ENCODE results near the gene UGT2A1. TPM values are rescaled to one million over a fixed set of nuclear protein-coding genes. Genes with fewer than 3 reads are reported as not detected.

UGT2A1 gene
- total RNA-seq (2022; extraction: Qiagen RNA extraction), result not detected in 5 replicates

DNA sequence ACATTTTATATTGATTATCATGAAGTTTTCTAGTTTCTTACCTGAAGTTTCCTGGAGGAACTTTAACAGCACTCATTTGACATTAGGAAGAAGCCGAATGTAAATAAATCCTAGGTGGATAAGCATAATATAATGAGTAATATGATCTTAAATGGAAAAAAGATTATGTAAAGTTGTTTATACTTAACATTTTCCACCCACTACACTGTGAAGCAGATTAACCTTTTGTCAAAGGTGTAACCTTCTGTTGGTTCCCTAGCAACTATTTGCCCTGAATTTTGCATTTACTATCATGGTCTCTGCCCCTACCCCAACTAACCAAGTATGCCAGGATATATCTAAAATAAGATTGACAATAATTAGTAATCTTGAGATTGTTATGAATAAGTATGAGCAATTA lies at the start of gene UGT2A1:
Gene UGT2A1 (minus strand): TSS at position 101 of the 400 bp plus-strand sequence. CDS start 5,603 bp downstream, outside the sequence.

DNA sequence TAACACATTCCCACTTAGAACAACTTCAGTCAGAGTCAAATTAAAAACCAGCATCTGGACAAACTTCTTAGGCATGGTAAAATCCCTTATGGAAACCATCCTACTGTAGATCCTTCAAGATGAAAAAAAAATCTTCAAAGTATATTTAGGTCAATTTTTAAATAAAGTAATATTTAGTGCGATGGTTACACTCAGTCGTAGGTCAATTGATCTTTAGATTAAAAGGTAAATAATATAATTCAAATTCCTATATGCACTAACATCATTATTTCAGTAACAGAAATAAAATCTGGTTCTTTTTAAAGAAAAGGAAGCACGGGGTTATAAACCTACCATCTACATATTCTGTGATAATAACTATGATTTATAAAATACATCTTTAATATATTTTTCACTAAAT lies 13.5 kb downstream of the UGT2A1 start, which contains the start of gene UGT2A2:
Gene UGT2A2 (minus strand): TSS at position 101 of the 400 bp plus-strand sequence. CDS start 2 bp downstream, at position 99.

Other genes with a start within 250 kb of the UGT2A1 start
- gene UGT2B4, start 157.3 kb downstream of the UGT2A1 start, total RNA-seq (2022; extraction: Qiagen RNA extraction), result 0.07 to 0.12 TPM in 2 of 5 replicates, not detected in the others
- gene UGT2A2, start 13.6 kb downstream of the UGT2A1 start, total RNA-seq (2022; extraction: Qiagen RNA extraction), result not detected in 5 replicates
- 0.01 to 0.05 TPM (median 0.03 TPM) in 4 of 5 replicates, not detected in the other for gene SULT1B1, start 107.4 kb upstream of the UGT2A1 start, total RNA-seq (2022; extraction: Qiagen RNA extraction)
- not detected in 5 replicates for gene SULT1E1, start 206.9 kb upstream of the UGT2A1 start, total RNA-seq (2022; extraction: Qiagen RNA extraction)

All from A549 treated with CORT108297 at 1 μM for 4 hours (cell line).